Activated CD4-positive, alpha-beta T cell treated with anti-CD3 and anti-CD28 coated beads for 48 hours (primary cell): ENCODE measurements around the gene METTL6.

Experiments used
- DNase-seq: peaks from one replicate; pipeline ENCODE4 v3.0.0-alpha.2; 2020

The METTL6 gene

GRCh38 chr3:15361494-15362214, 65.7 kb downstream of the METTL6 start:
- peak; percentile 81 for DNase-seq

- no peak for DNase-seq
Observed at GRCh38 chr3:15360788-15361493, 66.4 kb downstream of the METTL6 start.
